Endothelial cell of umbilical vein (primary cell): ENCODE results near the gene PRRX1. TPM values are rescaled to one million over a fixed set of nuclear protein-coding genes. Genes with fewer than 3 reads are reported as not detected.

Experiments used
- BruUV-seq: library from RNA; stranded (reverse); fragments of 400-500 nt; replicated peaks from 2 replicates; lab custom pipeline; 2021; lab: Mats Ljungman, UMichigan
- CTCF ChIA-PET: fragments of 300-600, 350-600 bp; sonication (Branson Sonifier 250); formaldehyde crosslinking; loops from one replicate; lab custom pipeline; 2021; ENCODE audit warnings: antibody characterized with exemption, inconsistent platforms; lab: Charles Lee
- POLR2A ChIA-PET: fragments of 300-600, 350-600 bp; sonication (Branson Sonifier 250); formaldehyde crosslinking; loops from one replicate; lab custom pipeline; 2021; ENCODE audit warnings: antibody characterized with exemption, inconsistent platforms; lab: Charles Lee
- DNase-seq: peaks from one replicate; pipeline ENCODE4 v3.0.0-alpha.2; 2011; ENCODE audit warnings: low read depth, low spot score
- FAIRE-seq: peaks from 2 replicates; lab custom pipeline; 2011; peaks lifted over from hg19 to GRCh38; lab: Jason Lieb, UNC
- H2AFZ ChIP-seq: 2 replicates; pipeline ENCODE4 v1.6.0; 2012; ENCODE audit warnings: low read depth, low read length, control low read depth, inconsistent platforms
- H3K27ac ChIP-seq: 2 replicates; pipeline ENCODE4 v1.5.1; 2011; ENCODE audit warnings: low read depth, mild to moderate bottlenecking, control low read depth, low read length, moderate library complexity; ENCODE audit not compliant: insufficient read depth
- H3K27me3 ChIP-seq, 2 experiments: 2 replicates each; pipeline versions ENCODE4 v1.6.0 to v1.6.1; 2011; ENCODE audit warnings: low read length in 2 of 2, mixed read lengths in 1 of 2; ENCODE audit not compliant: control insufficient read depth in 2 of 2, insufficient read depth in 2 of 2
- H3K36me3 ChIP-seq, 2 experiments: 2 replicates in 1 of 2; 3 replicates in 1 of 2; pipeline ENCODE4 v1.5.1; 2011; ENCODE audit warnings: low read length in 2 of 2, mild to moderate bottlenecking in 1 of 2, moderate library complexity in 1 of 2; ENCODE audit not compliant: control insufficient read depth in 2 of 2, insufficient read depth in 2 of 2; ENCODE audit errors: extremely low read depth in 1 of 2
- H3K4me1 ChIP-seq: 3 replicates; pipeline ENCODE4 v1.5.1; 2011; ENCODE audit warnings: mild to moderate bottlenecking, low read length; ENCODE audit not compliant: control insufficient read depth, insufficient read depth; ENCODE audit errors: extremely low read depth
- H3K4me2 ChIP-seq: 2 replicates; pipeline ENCODE4 v1.6.1; 2011; ENCODE audit warnings: low read length, control low read depth, mixed read lengths; ENCODE audit not compliant: insufficient read depth
- H3K4me3 ChIP-seq, 3 experiments: fragments of 200-600 bp in 1 of 3; sonication (generic), shearing (Covaris generic) in 1 of 3; replicated peaks in 1 of 3; 2 replicates each; pipeline ENCODE4 v1.5.1; 2011 to 2016; ENCODE audit warnings: control low read depth in 3 of 3, low read length in 3 of 3, mild to moderate bottlenecking in 2 of 3, inconsistent platforms in 1 of 3, low read depth in 1 of 3, moderate library complexity in 1 of 3; ENCODE audit not compliant: insufficient read depth in 1 of 3
- H3K79me2 ChIP-seq: 2 replicates; pipeline ENCODE4 v1.6.0; 2012; ENCODE audit warnings: low read length, inconsistent platforms; ENCODE audit not compliant: control insufficient read depth, insufficient read depth
- H3K9ac ChIP-seq: replicated peaks from 2 replicates; pipeline ENCODE3; 2011; ENCODE audit warnings: low read length, control low read depth; ENCODE audit not compliant: insufficient read depth; ENCODE audit errors: extremely low read depth
- H3K9me1 ChIP-seq: replicated peaks from 3 replicates; pipeline ENCODE4 v1.6.0; 2011; ENCODE audit warnings: mild to moderate bottlenecking, low read length; ENCODE audit not compliant: control insufficient read depth, insufficient read depth; ENCODE audit errors: extremely low read depth
- H3K9me3 ChIP-seq: replicated peaks from 2 replicates; pipeline ENCODE4 v1.5.1; 2012; ENCODE audit warnings: low read length, inconsistent platforms; ENCODE audit not compliant: control insufficient read depth, insufficient read depth
- H4K20me1 ChIP-seq: replicated peaks from 2 replicates; pipeline ENCODE3; 2011; ENCODE audit warnings: mild to moderate bottlenecking, low read length; ENCODE audit not compliant: control insufficient read depth, insufficient read depth; ENCODE audit errors: extremely low read depth
- EZH2 ChIP-seq: IDR thresholded peaks from 2 replicates; pipeline ENCODE4 v1.6.1; 2012; ENCODE audit warnings: borderline replicate concordance, low read depth, mild to moderate bottlenecking, moderate library complexity, low read length, inconsistent platforms; ENCODE audit not compliant: severe bottlenecking
- FOS ChIP-seq: IDR thresholded peaks from 2 replicates; pipeline ENCODE4 v1.6.1; 2011; ENCODE audit warnings: mild to moderate bottlenecking, low read length, moderate library complexity, borderline replicate concordance; ENCODE audit not compliant: insufficient read depth
- JUN ChIP-seq: IDR thresholded peaks from 2 replicates; pipeline ENCODE4 v1.6.1; 2011; ENCODE audit warnings: borderline replicate concordance, low read depth; ENCODE audit not compliant: insufficient read length, insufficient read depth
- POLR2AphosphoS5 ChIP-seq: IDR thresholded peaks from 2 replicates; pipeline ENCODE4 v1.6.1; 2012; ENCODE audit warnings: low read depth, mild to moderate bottlenecking, control low read depth, low read length, moderate library complexity; ENCODE audit not compliant: insufficient read depth
- dilution Hi-C: fragments of 300-500 bp; cut with MboI; formaldehyde crosslinking; loops from one replicate; pipeline ENCODE4 v1.15.0; 2019; ENCODE audit warnings: low sequenced_read_pairs; ENCODE audit not compliant: extremely low pct_ligation_motif_present
- intact Hi-C: fragments of 100-400 bp; cut with micrococcal nuclease; formaldehyde crosslinking; loops from one replicate; pipeline ENCODE4 v1.10.0; 2022
- polyA plus RNA-seq, 4 experiments: library from polyadenylated mRNA; depleted of rRNA in 3 of 4; stranded (reverse) in 3 of 4; unstranded in 1 of 4; fragments of >200 nt; gene quantifications; 2 replicates each; pipeline versions ENCODE4 v1.2.1 to v1.2.3, GENCODE V29; 2011 to 2012; ENCODE audit warnings: missing spikeins in 1 of 4
- total RNA-seq: library from RNA; stranded (reverse); gene quantifications from 2 replicates; pipeline ENCODE4 v1.2.3, GENCODE V29; 2021
- TF ChIP-seq, protein P1 (sequence below): IDR thresholded peaks from 2 replicates; pipeline ENCODE4 v1.6.1; 2011; ENCODE audit not compliant: insufficient read depth, insufficient read length

Gene PRRX1
- total and polyA plus RNA-seq, 2 donors (not counting 3 experiments of a cell fraction or from before 2014, with no cell fraction given), result 0.03 TPM; not detected in 1

DNA sequence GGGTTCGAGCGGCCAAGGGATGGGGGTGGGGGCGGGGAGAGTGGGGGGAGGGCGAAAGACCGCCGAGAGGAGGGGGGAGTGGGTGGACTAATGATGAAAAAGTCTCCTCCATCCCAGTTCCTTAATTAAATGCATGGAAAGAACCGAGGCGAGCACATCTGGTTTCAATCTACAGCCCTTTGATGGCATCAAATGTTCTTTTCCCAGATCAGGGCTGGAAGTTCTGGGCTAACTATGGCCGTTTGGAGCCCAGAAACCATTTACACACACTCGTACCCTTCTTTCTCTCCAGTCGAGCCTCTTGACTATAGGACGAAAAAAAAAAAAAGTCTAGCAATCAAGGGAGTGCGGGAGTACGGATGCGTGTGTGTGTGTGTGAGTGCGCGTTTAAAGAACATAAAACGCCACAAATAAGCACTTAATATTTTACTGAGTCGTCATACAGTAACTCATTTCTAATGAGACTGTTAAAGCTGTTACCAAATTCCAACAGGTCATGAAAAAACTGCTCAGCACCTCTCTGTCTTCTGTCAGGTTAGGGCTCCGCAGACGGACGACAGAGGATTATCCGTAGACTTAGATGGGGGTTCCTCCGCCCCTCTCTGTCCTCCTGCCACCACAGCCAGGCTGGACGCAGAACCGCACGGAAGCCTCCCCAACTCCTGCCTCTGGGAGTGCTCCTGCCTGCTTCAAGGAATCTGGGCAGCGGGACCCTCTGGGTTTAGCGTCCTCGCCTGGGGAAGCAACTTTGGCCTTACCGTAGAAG lies 2.1 kb upstream of the PRRX1 start:
- no peaks in the 10 kb centered on the region for H3K36me3 ChIP-seq
- H3K9me1 ChIP-seq, result no peaks in the 10 kb centered on the region
- dilution Hi-C loops (no loop called here), intact Hi-C loops (loop anchor here (2.0 to 10.0 kb wide), 4 partner anchors 167 to 647 kb away; partner anchors contain the start of gene KIFAP3)
- H3K4me3 ChIP-seq, result peak overlapping the region in 2 of 3 experiments; percentile 21 to 48
- H3K4me2 ChIP-seq, result peak overlapping the region; percentile 72
- ChIA-PET POLR2A (no interaction called here), CTCF (interaction anchor here (1.0 kb wide), 1 partner anchor 9 kb away, joined by 3 read pairs; no protein-coding TSS in a partner anchor)
- H3K79me2 ChIP-seq, result no peaks in the 10 kb centered on the region
- DNase-seq, result peak; percentile 31
- peak overlapping the region; percentile 35 for H2AFZ ChIP-seq
- H3K9ac ChIP-seq, result no peak overlapping the region
- H3K27ac ChIP-seq, result no peak overlapping the region
- H3K27me3 ChIP-seq, result peaks cover 42 to 45% of the 10 kb centered on the region in 2 experiments
- peaks cover 17% of the 10 kb centered on the region for H3K4me1 ChIP-seq
- no peaks in the 10 kb centered on the region for H4K20me1 ChIP-seq
- H3K9me3 ChIP-seq, result no peaks in the 10 kb centered on the region
- no TSS peak for BruUV-seq
- no peak for TF ChIP-seq JUN
- TF ChIP-seq POLR2AphosphoS5, result no peak
- TF ChIP-seq FOS, result no peak
- TF ChIP-seq, protein P1, sequence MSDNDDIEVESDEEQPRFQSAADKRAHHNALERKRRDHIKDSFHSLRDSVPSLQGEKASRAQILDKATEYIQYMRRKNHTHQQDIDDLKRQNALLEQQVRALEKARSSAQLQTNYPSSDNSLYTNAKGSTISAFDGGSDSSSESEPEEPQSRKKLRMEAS, result no peak
- TF ChIP-seq EZH2, result peak; percentile 55
- FAIRE-seq, result peak; percentile 28
